ENCODE data around the gene PRKG2. TPM values are rescaled to one million over a fixed set of nuclear protein-coding genes. Genes with fewer than 3 reads are reported as not detected.
A peak's percentile ranks its signal among the peaks of the same experiment; 100 is the strongest.

PRKG2 gene
- total RNA-seq, 1 experiment from 2014 or later: 0.23 TPM

- POLR2A ChIA-PET: no interaction called here
- no peaks in the 10 kb centered on the region for H3K4me1 Mint-ChIP-seq (ENCODE audit: insufficient read depth, unreplicated experiment)
- no peaks in the 10 kb centered on the region for H3K27me3 Mint-ChIP-seq (ENCODE audit: insufficient read depth, unreplicated experiment)
- H3K27ac Mint-ChIP-seq (ENCODE audit: low read depth, unreplicated experiment): no peak overlapping the region
- no peaks in the 10 kb centered on the region for H3K36me3 Mint-ChIP-seq (ENCODE audit: insufficient read depth, unreplicated experiment)
- DNase-seq (ENCODE audit: unreplicated experiment): no peak
- H3K4me3 Mint-ChIP-seq (ENCODE audit: unreplicated experiment): no peak overlapping the region
- CTCF ChIA-PET: interaction anchor here (1.0 to 1.2 kb wide), 2 partner anchors 110 to 124 kb away, joined by 3 read pairs; no protein-coding TSS in a partner anchor
- no peaks in the 10 kb centered on the region for H3K9me3 Mint-ChIP-seq (ENCODE audit: unreplicated experiment)
- BruUV-seq (replicated peaks): no TSS peak
- intact Hi-C loops (cut with micrococcal nuclease): no loop called here
- TF ChIP-seq, protein P1, sequence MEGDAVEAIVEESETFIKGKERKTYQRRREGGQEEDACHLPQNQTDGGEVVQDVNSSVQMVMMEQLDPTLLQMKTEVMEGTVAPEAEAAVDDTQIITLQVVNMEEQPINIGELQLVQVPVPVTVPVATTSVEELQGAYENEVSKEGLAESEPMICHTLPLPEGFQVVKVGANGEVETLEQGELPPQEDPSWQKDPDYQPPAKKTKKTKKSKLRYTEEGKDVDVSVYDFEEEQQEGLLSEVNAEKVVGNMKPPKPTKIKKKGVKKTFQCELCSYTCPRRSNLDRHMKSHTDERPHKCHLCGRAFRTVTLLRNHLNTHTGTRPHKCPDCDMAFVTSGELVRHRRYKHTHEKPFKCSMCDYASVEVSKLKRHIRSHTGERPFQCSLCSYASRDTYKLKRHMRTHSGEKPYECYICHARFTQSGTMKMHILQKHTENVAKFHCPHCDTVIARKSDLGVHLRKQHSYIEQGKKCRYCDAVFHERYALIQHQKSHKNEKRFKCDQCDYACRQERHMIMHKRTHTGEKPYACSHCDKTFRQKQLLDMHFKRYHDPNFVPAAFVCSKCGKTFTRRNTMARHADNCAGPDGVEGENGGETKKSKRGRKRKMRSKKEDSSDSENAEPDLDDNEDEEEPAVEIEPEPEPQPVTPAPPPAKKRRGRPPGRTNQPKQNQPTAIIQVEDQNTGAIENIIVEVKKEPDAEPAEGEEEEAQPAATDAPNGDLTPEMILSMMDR (IDR thresholded peaks at IDR 0.05; ENCODE audit: unreplicated experiment): no peak
Measured at GRCh38 chr4:81194286-81194685, 20.7 kb downstream of the PRKG2 start.

DNA sequence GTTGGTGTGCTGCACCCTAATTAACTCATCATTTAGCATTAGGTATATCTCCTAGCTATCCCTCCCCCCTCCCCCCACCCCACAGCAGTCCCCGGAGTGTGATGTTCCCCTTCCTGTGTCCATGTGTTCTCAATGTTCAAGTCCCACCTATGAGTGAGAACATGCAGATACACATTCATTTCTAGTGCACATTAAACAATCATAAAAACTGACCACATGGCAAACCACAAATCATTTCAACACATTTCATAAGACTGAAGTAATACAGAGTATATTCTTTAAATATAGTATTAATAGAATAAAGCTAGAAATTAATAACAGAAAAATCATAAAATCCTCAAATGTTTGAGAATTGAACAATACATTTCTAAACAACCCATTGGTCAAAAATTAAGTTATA, 34.1 kb downstream of the PRKG2 start:
- ChIA-PET POLR2A (no interaction called here), CTCF (no interaction called here)
- H3K9me3 Mint-ChIP-seq (ENCODE audit: unreplicated experiment): peaks cover 14% of the 10 kb centered on the region
- no peaks in the 10 kb centered on the region for H3K27me3 Mint-ChIP-seq (ENCODE audit: insufficient read depth, unreplicated experiment)
- no peak overlapping the region for H3K27ac Mint-ChIP-seq (ENCODE audit: low read depth, unreplicated experiment)
- TF ChIP-seq, protein P1 (IDR thresholded peaks at IDR 0.05; ENCODE audit: unreplicated experiment): no peak
- DNase-seq (ENCODE audit: unreplicated experiment): peak; percentile 21
- BruUV-seq (replicated peaks): no TSS peak
- H3K4me1 Mint-ChIP-seq (ENCODE audit: insufficient read depth, unreplicated experiment): no peaks in the 10 kb centered on the region
- H3K36me3 Mint-ChIP-seq (ENCODE audit: insufficient read depth, unreplicated experiment): no peaks in the 10 kb centered on the region
- intact Hi-C loops (cut with micrococcal nuclease): no loop called here
- no peak overlapping the region for H3K4me3 Mint-ChIP-seq (ENCODE audit: unreplicated experiment)

- Mint-ChIP-seq H3K27ac (ENCODE audit: low read depth, unreplicated experiment) (no peak overlapping the region), H3K9me3 (ENCODE audit: unreplicated experiment) (peaks cover 8% of the 10 kb centered on the region), H3K36me3 (ENCODE audit: insufficient read depth, unreplicated experiment) (no peaks in the 10 kb centered on the region), H3K4me3 (ENCODE audit: unreplicated experiment) (no peak overlapping the region), H3K4me1 (ENCODE audit: insufficient read depth, unreplicated experiment) (no peaks in the 10 kb centered on the region), H3K27me3 (ENCODE audit: insufficient read depth, unreplicated experiment) (no peaks in the 10 kb centered on the region)
- ChIA-PET POLR2A (interaction anchor here (0.7 to 1.4 kb wide), 2 partner anchors 11 to 972 kb away, joined by 4 to 5 read pairs; no protein-coding TSS in a partner anchor), CTCF (interaction anchor here (0.6 kb wide), 1 partner anchor 47 kb away, joined by 3 read pairs; no protein-coding TSS in a partner anchor)
- DNase-seq (ENCODE audit: unreplicated experiment): no peak
- intact Hi-C loops (cut with micrococcal nuclease): no loop called here
- no TSS peak for BruUV-seq (replicated peaks)
- TF ChIP-seq, protein P1 (IDR thresholded peaks at IDR 0.05; ENCODE audit: unreplicated experiment): no peak
Measured at GRCh38 chr4:81179326-81179725, 35.7 kb downstream of the PRKG2 start.

DNA sequence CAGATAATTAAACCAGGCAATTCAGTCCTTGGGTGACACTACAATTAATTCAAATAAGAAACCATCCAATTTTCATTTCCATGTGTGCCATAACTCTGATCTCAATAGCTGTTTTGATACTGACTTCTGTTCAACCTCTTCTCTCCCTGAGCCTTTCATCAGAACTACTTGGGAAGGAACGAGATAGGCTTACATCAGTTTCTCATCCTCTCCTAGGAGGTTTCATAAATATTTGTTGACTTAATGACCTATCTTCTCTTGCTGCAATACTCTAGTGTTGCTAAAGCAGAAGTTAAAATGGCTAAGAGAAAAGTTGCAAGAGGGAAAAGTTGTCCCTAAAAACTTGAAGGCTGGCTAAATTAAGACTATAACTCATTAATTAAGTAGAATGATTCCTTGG, 41.8 kb downstream of the PRKG2 start:
- intact Hi-C loops (cut with micrococcal nuclease): no loop called here
- ChIA-PET POLR2A (interaction anchor here (0.6 kb wide), 1 partner anchor 9 kb away, joined by 3 read pairs; no protein-coding TSS in a partner anchor), CTCF (no interaction called here)
- TF ChIP-seq, protein P1 (IDR thresholded peaks at IDR 0.05; ENCODE audit: unreplicated experiment): no peak
- H3K4me3 Mint-ChIP-seq (ENCODE audit: unreplicated experiment): no peak overlapping the region
- H3K27me3 Mint-ChIP-seq (ENCODE audit: insufficient read depth, unreplicated experiment): no peaks in the 10 kb centered on the region
- peak; percentile 39 for DNase-seq (ENCODE audit: unreplicated experiment)
- H3K27ac Mint-ChIP-seq (ENCODE audit: low read depth, unreplicated experiment): no peak overlapping the region
- BruUV-seq (replicated peaks): no TSS peak
- peaks cover 4% of the 10 kb centered on the region for H3K9me3 Mint-ChIP-seq (ENCODE audit: unreplicated experiment)
- no peaks in the 10 kb centered on the region for H3K36me3 Mint-ChIP-seq (ENCODE audit: insufficient read depth, unreplicated experiment)
- no peaks in the 10 kb centered on the region for H3K4me1 Mint-ChIP-seq (ENCODE audit: insufficient read depth, unreplicated experiment)
